AG04450 (cell line): ENCODE data around the gene SPINK7. TPM values are rescaled to one million over a fixed set of nuclear protein-coding genes. Genes with fewer than 3 reads are reported as not detected.

Source experiments
- CTCF ChIA-PET: fragments of 300-600, 350-600 bp; formaldehyde crosslinking; extraction: SDS; loops from one replicate; lab custom pipeline; 2022; ENCODE audit warnings: antibody characterized with exemption, inconsistent platforms; lab: Charles Lee
- POLR2A ChIA-PET: fragments of 350-600 bp; formaldehyde crosslinking; extraction: SDS; loops from one replicate; lab custom pipeline; 2021; ENCODE audit warnings: antibody characterized with exemption, inconsistent platforms; lab: Yijun Ruan, JAX
- DNase-seq: peaks from one replicate; pipeline ENCODE4 v3.0.0-alpha.2; 2011; ENCODE audit warnings: low read depth, low spot score
- H3K27ac ChIP-seq: one replicate; pipeline ENCODE4 v1.5.1; 2012; ENCODE audit warnings: low read depth, low read length, control low read depth
- H3K27me3 ChIP-seq: one replicate; pipeline ENCODE4 v1.6.0; 2012; ENCODE audit warnings: low read length; ENCODE audit not compliant: control insufficient read depth, insufficient read depth
- H3K4me3 ChIP-seq: 2 replicates; pipeline ENCODE4 v1.5.1; 2011; ENCODE audit warnings: mild to moderate bottlenecking, low read depth, low read length, control low read depth
- H3K9me3 ChIP-seq: 2 replicates; pipeline ENCODE4 v1.5.1; 2012; ENCODE audit warnings: low read length; ENCODE audit not compliant: control insufficient read depth, insufficient read depth
- CTCF ChIP-seq: IDR thresholded peaks from 2 replicates; pipeline ENCODE4 v1.5.1; 2011; ENCODE audit warnings: low read depth, low read length, control low read depth, inconsistent platforms
- polyA plus RNA-seq: library from polyadenylated mRNA; depleted of rRNA; stranded (reverse); fragments of >200 nt; gene quantifications from 2 replicates; pipeline ENCODE4 v1.2.3, GENCODE V29; 2011

The SPINK7 gene
- polyA plus RNA-seq, 1 experiment = not detected

- H3K9me3 ChIP-seq = no peaks in the 10 kb centered on the region
- H3K27me3 ChIP-seq = peaks cover 2% of the 10 kb centered on the region
- ChIA-PET CTCF (no interaction called here), POLR2A (no interaction called here)
- no peak overlapping the region for H3K4me3 ChIP-seq
- no peak for TF ChIP-seq CTCF
- no peak overlapping the region for H3K27ac ChIP-seq
- DNase-seq = no peak
Observed at GRCh38 chr5:148343603-148344487, 31.6 kb downstream of the SPINK7 start.

GRCh38 chr5:148347706-148348105 is 35.5 kb downstream of the SPINK7 start:
- no peaks in the 10 kb centered on the region for H3K27me3 ChIP-seq
- no peak for TF ChIP-seq CTCF
- H3K9me3 ChIP-seq = no peaks in the 10 kb centered on the region
- DNase-seq = no peak
- no peak overlapping the region for H3K4me3 ChIP-seq
- ChIA-PET CTCF (interaction anchor here (1.4 kb wide), 1 partner anchor 26 kb away, joined by 4 read pairs; no protein-coding TSS in a partner anchor), POLR2A (no interaction called here)
- no peak overlapping the region for H3K27ac ChIP-seq

- CTCF ChIA-PET = no interaction called here
- no peak overlapping the region for H3K27ac ChIP-seq
Observed at GRCh38 chr5:148352696-148353095, 40.5 kb downstream of the SPINK7 start.

GRCh38 chr5:148353634-148354033 is 41.4 kb downstream of the SPINK7 start:
- no peak overlapping the region for H3K4me3 ChIP-seq
- H3K9me3 ChIP-seq = no peaks in the 10 kb centered on the region
- CTCF ChIA-PET = no interaction called here
- TF ChIP-seq CTCF = no peak
- DNase-seq = no peak
- POLR2A ChIA-PET = no interaction called here
- H3K27ac ChIP-seq = no peak overlapping the region
- H3K27me3 ChIP-seq = no peaks in the 10 kb centered on the region

More at GRCh38 chr5:148352696-148353095, 40.5 kb downstream of the SPINK7 start:
- POLR2A ChIA-PET = no interaction called here
- no peak overlapping the region for H3K4me3 ChIP-seq
- H3K27me3 ChIP-seq = no peaks in the 10 kb centered on the region
- no peak for DNase-seq
- no peak for TF ChIP-seq CTCF
- no peaks in the 10 kb centered on the region for H3K9me3 ChIP-seq

- CTCF ChIA-PET = no interaction called here
- Histone ChIP-seq H3K27me3 (no peaks in the 10 kb centered on the region), H3K9me3 (no peaks in the 10 kb centered on the region), H3K27ac (no peak overlapping the region), H3K4me3 (no peak overlapping the region)
- no peak for DNase-seq
- no peak for TF ChIP-seq CTCF
- POLR2A ChIA-PET = no interaction called here
Observed at GRCh38 chr5:148364343-148364742, 52.1 kb downstream of the SPINK7 start.
